Activated CD4-positive, alpha-beta T cell treated with anti-CD3 and anti-CD28 coated beads, Interleukin-2, amount 50 U/mL, for 16 hours (primary cell): ENCODE data around the gene UNC5B.
"Not testable (repeated sequence)": the region's sequence is repeated elsewhere in the genome, so short reads cannot be mapped to it uniquely, and the experiment has no call there.

Experiments
- DNase-seq: peaks from one replicate; pipeline ENCODE4 v3.0.0-alpha.2; 2020

Gene UNC5B

DNA sequence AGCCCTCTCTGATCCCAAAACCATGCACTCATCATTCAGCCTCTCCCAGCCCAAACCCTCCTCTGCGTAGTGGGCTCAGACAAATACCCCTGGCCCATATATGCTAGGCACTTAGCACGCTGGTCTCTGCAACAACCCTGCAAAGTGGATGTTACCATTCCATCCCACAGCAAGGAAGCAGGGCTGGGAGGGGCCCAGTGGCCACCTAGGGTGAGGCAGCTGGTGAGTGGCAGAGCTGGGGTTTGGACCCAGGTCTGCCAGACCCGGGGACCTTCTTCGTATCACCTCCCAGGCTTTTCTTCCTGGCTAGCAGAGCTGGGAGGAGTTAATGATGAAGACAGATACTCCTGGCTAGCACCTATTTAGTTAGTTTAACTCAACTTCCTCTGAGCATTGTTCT, 73.6 kb downstream of the UNC5B start:
- DNase-seq: no peak

DNA sequence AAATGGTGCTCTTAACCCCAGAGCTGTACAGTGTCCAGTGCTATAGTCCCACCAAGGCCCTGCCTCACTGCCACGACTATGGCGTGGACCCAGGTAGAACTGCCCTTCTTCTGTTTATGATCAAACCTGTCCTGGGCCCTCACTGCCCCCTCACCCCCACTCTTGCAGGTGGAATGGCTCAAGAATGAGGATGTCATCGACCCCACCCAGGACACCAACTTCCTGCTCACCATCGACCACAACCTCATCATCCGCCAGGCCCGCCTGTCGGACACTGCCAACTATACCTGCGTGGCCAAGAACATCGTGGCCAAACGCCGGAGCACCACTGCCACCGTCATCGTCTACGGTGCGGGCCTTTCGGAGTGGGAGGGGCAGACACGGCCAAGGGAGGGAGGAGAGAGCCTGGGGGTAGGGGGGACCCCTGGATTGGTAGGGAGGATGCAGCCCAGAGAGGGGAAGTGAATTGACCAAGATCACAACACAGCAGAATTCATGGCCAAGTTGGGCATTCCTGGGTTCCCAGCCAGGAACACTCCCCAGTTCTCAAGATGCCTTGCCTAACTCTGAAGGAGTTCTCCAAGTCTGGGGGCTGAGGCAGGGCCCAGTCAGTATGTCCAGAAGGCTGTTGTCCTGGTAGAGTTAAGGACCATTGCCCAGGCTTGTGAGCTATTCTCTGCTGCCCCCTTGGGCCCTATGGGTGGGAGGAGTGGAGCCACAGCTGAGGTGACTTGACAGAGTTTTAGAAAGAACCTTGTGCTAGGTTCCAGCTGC, 74.3 kb downstream of the UNC5B start:
- DNase-seq: no peak

DNA sequence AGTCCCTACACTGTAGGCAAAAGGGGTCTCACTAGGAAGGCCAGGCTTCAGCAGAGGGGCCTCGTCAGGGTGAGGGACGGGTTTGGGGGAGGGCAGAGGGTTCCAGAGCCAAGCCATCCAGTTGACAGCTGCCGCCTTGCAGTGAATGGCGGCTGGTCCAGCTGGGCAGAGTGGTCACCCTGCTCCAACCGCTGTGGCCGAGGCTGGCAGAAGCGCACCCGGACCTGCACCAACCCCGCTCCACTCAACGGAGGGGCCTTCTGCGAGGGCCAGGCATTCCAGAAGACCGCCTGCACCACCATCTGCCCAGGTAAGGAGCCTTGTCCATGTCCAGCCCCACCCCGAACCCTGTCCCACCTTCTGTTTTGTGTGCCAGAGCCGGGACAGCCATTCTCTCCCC, 75.1 kb downstream of the UNC5B start:
- no peak for DNase-seq

DNA sequence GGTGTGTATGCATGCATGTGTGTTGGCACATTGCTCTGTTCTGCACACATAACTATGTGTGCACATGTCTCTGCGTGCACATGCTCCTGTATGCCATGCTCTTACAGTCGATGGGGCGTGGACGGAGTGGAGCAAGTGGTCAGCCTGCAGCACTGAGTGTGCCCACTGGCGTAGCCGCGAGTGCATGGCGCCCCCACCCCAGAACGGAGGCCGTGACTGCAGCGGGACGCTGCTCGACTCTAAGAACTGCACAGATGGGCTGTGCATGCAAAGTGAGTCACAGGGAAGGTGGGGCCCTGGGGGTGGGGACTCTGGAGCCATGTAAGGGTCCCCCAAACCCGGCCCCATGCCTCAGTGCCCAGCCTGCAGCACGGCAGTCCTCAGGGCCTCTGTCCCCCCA, 76.1 kb downstream of the UNC5B start:
- DNase-seq: no peak

DNA sequence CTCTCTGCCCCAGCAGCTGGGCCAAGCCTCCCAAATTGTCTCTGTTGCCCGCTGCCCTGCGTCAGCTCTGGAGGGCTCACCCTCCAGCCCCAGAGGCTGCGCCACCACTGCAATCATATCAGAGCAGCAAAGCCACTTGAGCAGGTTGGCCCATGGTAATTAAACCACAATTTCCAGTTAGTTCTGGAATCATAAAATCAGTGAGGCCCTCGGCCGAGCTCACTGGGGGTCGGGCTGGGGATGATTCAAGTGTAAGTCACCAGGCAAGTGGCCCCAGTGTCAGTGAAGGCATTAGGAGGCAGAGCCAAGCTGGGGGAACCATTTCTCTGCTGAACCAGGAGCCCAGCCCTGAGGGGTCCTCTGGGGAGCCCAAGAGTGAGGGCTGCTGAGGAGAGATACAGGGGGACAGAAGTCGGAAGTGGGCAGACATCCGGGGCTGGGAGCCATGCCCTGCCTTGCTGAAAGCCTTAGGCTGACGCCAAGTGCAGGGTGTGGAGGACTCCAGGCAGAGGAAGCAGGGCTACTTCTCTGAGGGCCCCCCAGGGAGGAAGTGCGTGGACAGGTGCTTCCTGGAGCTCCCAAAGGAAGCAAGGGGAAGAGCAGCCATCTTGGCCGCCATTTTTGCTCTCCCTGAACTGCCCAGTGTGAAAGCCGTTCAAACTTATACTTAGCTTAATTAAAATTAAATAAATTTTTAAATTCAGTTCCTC, 77.2 kb downstream of the UNC5B start:
- DNase-seq: no peak

DNA sequence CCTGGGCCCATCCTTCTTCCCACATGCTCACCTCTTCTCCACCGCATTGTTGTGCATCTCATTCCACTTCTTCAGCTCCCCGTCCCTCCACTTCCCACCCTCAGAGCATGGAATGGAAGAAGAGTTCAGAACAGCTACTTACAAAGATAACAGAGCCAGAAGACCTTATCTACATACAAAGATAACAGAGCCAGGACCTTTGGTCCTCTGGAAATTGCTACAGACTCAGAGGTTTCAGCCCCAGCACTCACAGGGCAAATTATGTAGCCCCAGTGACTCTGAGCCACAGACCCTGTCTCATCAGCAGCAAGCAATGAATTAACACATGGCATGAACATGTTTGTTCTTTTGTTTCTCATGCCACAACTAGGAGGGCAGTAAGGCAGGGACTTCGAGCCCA, 78.0 kb downstream of the UNC5B start:
- DNase-seq: no peak

DNA sequence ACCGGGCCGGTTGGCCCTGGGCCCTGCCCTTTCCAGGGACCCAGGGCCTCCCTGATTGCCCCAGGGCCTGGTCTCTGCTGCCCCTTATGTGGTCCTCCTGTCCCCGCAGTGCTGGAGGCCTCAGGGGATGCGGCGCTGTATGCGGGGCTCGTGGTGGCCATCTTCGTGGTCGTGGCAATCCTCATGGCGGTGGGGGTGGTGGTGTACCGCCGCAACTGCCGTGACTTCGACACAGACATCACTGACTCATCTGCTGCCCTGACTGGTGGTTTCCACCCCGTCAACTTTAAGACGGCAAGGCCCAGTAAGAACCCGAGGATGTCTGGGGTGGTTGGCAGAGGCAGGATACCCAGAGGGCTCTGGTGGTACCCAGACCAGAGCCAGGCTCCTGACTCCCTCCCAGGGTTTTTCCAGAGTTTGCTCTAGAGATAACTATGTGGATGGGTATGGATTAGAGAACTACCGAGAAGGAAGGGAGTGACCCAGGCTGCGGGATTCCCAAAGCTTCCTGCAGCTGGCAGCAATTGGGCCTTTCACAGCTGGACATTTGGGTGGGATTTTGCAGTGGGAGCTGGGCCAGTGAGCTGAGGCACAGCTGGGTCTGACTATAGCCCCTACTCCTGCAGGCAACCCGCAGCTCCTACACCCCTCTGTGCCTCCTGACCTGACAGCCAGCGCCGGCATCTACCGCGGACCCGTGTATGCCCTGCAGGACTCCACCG, 78.6 kb downstream of the UNC5B start:
- DNase-seq: no peak

DNA sequence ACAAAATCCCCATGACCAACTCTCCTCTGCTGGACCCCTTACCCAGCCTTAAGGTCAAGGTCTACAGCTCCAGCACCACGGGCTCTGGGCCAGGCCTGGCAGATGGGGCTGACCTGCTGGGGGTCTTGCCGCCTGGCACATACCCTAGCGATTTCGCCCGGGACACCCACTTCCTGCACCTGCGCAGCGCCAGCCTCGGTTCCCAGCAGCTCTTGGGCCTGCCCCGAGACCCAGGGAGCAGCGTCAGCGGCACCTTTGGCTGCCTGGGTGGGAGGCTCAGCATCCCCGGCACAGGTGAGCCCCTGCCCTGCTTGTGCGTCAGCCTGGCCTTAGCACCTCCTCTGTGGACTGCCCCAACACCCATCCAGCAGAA, 79.1 kb downstream of the UNC5B start:
- no peak for DNase-seq

DNA sequence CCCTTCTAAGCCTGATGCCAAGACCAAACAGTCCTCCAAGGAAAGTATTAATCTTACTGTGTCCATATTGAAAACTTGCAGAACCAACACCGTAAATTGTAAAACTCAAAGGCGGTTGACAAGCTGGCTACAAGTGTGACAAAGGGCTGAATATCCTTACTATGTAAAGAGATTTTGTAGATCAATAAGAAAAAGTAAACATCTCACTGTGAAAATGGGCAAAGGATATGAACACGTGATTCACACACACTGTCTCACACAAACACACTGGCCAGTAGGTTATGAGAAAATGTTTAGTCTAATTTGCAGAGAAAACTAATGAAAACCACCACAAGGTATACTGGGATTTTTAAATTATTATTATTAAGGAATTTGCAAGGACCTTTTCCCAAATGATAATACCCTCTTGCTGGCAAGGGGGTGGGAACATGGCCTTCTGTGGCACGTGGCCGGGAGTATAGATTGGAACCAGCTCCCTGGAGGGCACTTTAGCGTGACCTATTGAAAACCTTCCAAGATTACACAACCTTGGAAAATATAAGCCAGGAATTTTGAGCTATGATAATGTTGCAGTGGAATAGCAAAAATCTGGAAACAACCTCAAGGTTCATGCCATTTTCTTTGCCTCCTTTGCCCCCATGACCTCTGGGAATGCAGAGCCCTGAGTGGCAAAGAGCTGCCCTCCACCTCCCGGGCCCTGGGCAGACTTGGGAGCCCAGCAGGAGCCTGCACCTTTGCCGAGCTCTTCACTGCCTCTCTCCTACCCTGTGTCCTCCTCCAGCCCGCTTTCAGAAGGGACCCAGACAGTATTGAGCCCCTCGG, 80.5 kb downstream of the UNC5B start:
- DNase-seq: no peak

DNA sequence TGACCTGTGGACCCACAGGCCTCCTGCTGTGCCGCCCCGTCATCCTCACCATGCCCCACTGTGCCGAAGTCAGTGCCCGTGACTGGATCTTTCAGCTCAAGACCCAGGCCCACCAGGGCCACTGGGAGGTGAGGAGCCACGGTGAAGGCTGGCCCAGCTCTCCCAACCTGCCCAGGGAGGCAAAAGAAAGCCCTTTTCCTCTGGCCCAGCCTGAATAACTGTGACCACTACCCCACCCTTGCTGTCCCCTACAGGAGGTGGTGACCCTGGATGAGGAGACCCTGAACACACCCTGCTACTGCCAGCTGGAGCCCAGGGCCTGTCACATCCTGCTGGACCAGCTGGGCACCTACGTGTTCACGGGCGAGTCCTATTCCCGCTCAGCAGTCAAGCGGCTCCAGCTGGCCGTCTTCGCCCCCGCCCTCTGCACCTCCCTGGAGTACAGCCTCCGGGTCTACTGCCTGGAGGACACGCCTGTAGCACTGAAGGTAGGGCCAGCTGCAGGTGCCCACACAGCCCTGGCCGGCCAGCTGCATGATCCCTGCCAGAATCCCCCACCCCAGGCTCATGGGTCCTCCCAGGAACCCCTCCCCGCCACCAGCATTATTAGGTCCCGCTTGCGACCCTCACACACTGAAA, 81.2 kb downstream of the UNC5B start:
- DNase-seq: no peak

DNA sequence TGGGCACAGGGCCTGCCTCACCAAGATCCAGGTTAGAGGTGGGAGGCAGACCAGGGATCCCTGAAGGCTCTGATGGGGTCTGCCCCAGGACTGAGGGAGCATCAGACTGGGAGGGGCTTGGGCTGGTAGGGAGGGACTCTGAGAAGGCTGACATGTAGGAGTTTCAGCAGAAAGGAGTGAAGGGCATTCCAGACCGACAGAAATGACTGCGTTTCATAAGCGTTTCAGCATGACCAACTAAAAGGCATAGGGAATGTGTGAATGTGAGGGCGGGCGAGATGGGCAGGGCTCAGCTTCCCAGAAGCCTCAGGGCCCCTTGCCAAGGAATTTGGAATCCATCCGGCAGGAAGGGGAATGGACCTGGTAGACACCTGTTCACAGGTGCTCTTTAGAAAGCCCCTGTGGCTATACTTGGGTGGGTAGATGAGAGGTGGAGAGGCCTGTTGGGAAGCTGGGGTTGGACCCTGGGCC, 81.8 kb downstream of the UNC5B start:
- DNase-seq: no peak

DNA sequence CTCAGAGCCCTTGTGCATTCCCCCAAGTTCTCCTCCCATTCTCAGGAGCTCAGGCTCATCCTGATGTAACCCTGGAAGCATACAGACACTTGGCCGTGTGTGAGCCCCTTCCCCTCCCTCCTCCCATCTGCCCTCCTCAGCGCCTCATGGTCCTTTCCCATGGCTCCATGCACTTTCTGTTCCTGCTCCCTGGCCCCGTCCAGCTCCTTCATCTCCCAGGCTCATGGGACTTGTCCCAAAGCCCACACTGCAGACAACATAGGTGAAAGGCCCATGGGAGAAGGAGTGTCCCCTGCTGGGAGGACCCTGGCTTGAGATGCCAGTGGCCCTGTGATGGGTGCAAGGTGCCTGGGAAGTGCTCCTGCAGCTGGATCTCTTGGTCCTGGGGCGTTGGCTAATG, 82.5 kb downstream of the UNC5B start:
- no peak for DNase-seq

DNA sequence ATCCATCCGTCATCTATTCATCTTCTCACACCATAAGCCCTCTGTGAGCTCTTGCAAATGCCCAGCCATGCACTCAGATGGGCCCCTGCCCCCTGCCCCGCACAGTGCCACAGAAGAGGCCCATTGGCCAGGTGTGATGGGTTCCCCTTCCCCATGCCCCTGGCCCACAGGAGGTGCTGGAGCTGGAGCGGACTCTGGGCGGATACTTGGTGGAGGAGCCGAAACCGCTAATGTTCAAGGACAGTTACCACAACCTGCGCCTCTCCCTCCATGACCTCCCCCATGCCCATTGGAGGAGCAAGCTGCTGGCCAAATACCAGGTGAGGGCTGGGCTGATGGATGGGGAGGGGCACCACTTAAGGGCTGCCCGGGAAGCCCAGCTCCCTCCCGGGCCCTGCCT, 83.3 kb downstream of the UNC5B start:
- DNase-seq: no peak

DNA sequence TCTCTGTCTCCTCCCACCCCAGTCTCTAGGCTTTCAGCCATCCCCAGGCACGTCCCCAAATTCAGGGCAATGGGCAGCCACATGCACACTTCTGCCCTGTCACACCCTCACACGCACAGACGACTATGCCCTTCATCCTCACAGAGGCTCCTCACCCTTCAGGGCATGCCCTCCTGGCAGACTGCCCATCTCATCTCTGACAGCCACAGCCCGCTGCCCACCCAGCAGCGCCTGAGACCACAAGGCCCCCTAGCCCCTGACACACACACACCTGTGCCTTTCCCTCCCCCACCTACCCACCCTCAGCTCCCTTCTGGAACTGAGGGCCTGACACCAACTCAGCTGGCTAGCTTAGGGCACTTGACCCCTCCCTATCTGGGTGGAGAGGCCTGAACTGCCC, 83.7 kb downstream of the UNC5B start:
- no peak for DNase-seq

DNA sequence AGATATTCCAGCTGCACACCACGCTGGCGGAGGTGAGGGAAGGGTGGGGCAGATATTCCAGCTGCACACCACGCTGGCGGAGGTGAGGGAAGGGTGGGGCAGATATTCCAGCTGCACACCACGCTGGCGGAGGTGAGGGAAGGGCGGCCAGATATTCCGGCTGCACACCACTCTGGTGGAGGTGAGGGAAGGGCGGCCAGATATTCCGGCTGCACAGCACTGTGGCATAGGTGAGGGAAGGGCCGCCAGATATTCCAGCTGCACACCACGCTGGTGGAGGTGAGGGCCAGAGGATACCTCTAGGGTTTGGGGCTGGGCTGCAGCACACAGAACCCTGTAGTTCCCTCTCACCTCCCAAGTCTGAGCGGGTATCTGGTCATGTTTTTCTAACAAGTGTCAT, 84.4 kb downstream of the UNC5B start:
- DNase-seq: not testable (repeated sequence)

DNA sequence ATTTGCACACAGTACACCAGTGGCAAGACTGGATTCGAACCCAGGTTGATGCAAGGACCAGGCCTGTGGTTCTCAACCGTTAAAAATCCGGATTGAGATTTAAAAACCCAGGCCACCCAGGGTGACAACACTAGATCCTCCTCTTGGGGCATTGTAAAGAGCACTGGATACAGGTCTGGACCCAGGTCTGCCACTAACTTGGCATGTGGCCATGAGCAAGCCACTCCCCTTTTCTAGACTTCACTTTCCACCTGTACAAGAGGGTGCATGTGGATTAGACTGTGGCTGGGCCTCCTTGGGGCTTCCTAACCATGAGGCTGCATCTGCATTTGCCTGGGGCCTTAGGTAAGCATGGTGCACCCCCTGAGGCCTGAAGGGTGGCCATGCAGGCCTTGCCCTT, 85.0 kb downstream of the UNC5B start:
- no peak for DNase-seq

DNA sequence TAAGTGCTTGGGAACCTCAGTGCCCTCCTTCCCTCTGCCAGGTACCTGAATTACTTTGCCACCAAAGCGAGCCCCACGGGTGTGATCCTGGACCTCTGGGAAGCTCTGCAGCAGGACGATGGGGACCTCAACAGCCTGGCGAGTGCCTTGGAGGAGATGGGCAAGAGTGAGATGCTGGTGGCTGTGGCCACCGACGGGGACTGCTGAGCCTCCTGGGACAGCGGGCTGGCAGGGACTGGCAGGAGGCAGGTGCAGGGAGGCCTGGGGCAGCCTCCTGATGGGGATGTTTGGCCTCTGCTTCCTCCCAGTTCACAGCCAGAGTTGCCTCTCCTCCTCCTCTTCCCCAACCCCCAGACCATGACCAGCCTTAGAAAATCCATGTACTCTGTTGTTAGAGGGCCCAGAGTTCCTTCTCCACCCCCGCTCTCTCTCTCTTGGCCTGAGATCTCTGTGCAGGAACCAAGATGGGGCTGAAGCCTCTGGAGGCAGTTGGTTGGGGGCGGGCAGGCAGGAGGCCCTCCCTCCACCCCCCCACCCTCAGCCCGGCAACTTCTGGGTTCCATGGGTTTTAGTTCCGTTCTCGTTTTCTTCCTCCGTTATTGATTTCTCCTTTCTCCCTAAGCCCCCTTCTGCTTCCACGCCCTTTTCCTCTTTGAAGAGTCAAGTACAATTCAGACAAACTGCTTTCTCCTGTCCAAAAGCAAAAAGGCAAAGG, 86.9 kb downstream of the UNC5B start:
- no peak for DNase-seq

DNA sequence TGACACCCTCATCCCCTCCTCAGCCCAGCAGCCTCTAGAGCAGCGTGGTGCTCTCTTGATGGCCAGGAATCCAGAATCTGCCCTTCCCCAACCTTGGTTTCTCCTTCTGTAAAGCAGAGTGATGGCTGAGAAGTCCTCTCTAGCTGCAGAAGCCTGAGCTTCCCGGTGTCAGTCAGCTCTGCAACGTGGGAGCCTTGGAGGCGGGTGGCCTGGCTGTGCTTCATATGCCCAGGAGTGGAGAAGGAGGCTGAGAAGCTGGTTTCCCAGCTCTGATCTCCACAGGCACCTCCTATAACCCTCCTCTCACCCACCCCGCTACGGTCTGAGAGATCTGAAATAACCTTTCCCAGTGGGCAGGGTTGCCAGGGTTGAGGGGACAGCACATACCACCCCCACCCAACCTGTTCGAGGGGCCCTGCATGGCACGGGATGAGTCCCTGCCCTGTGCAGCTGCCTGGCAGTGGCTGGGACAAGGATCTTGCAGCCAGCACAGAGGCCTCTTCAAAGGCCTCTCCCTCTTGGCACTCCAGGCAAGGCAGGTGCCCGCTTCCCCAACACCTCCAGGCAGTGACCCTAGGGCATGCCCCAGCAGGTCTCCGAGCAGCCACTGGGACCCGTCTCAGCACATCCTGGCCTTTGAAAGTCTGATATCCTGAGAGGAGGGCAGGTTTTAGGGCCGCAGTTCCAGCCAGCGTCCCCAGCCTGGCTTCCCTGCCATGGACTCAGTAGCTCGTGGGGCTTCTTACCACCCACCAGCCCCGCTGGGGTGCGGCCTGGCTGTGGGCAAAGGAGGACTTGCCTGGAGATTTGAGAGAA, 88.4 kb downstream of the UNC5B start:
- no peak for DNase-seq

DNA sequence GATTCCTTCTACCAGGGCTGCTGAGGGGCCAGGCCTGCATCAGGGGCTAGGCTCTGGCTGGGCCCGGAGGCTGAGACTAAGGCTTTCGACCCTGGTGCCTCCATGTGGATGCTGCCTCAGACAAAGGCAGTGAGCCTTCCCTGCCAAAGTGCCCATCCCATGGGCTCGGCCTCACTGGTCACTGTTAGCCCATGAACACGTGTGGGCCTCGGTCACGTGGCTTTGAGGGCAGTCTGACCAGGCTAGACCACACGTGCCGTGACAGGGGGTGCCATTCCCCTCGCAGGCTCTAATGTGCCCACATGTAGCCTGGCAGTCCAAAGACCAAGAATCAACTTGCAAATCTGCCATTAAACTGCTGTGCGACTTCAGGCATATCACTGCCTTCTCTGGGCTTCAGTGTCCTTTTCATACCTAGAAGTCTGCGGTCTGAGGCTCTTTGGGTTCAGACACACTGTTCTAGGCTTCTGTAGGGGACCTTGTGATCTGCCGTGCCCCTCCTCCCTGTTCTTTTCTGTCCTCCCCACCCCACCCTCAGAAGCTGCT, 89.1 kb downstream of the UNC5B start:
- DNase-seq: no peak

DNA sequence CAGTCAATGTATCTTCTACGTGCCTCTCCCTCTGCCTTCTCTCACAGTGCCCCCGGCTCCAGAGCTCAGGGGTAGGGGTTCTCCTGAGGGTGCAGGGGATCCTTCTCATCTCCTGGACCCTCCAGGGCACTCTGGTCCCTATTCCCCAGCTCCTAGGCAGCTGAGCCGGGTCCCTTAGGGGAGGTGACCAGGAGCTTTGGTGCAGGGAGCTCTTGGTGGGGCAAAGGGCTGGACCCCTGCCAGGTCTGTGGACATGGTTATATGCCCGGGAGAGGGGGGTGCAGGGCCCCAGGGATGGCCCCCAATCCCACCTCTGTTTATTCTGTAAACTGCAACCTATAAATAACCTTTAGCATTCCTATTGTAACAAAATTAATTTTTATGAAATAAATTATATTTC, 90.1 kb downstream of the UNC5B start:
- no peak for DNase-seq
